OCI-LY3 (cell line): ENCODE results near the gene ECT2.

ENCODE experiments used
- H2AFZ ChIP-seq: fragments of 200-600, 300-600 bp; shearing (Covaris generic); 2 replicates; pipeline ENCODE4 v1.6.0; 2014; ENCODE audit warnings: antibody characterized with exemption, low read depth, low read length
- H3K27ac ChIP-seq: fragments of 200-600, 300-600 bp; sonication (generic); 2 replicates; pipeline ENCODE4 v1.5.1; 2014; ENCODE audit warnings: mild to moderate bottlenecking, low read length, moderate library complexity, mixed read lengths
- H3K27me3 ChIP-seq: fragments of 200-600, 300-600 bp; sonication (generic); 2 replicates; pipeline ENCODE4 v1.6.1; 2014; ENCODE audit warnings: low read depth, low read length, mixed read lengths
- H3K36me3 ChIP-seq: fragments of 200-600, 300-600 bp; sonication (generic); replicated peaks from 2 replicates; pipeline ENCODE3; 2014; ENCODE audit warnings: low read depth, low read length, mixed read lengths
- H3K4me1 ChIP-seq: fragments of 300-600, 200-600 bp; sonication (generic); 2 replicates; pipeline ENCODE4 v1.6.1; 2014; ENCODE audit warnings: low read length, mixed read lengths
- H3K4me2 ChIP-seq: fragments of 200-600, 300-600 bp; sonication (generic); 2 replicates; pipeline ENCODE4 v1.6.1; 2014; ENCODE audit warnings: low read length, mixed read lengths
- H3K4me3 ChIP-seq: fragments of 300-600, 200-600 bp; sonication (generic); 2 replicates; pipeline ENCODE4 v1.5.1; 2014; ENCODE audit warnings: antibody characterized with exemption, mild to moderate bottlenecking, low read length, moderate library complexity
- H3K79me2 ChIP-seq: fragments of 300-600, 200-600 bp; shearing (Covaris generic); 2 replicates; pipeline ENCODE4 v1.6.1; 2014; ENCODE audit warnings: mild to moderate bottlenecking, low read length, mixed read lengths
- H3K9ac ChIP-seq: fragments of 300-600, 200-600 bp; shearing (Covaris generic); 2 replicates; pipeline ENCODE4 v1.6.0; 2014; ENCODE audit warnings: mild to moderate bottlenecking, low read length, moderate library complexity
- H3K9me3 ChIP-seq: fragments of 200-600, 300-600 bp; shearing (Covaris generic); 2 replicates; pipeline ENCODE4 v1.6.1; 2014; ENCODE audit warnings: low read length, mixed read lengths; ENCODE audit not compliant: insufficient read depth
- H4K20me1 ChIP-seq: fragments of 200-600, 300-600 bp; sonication (generic); 2 replicates; pipeline ENCODE4 v1.6.1; 2016; ENCODE audit warnings: low read length, mixed read lengths; ENCODE audit not compliant: insufficient read depth
- CTCF ChIP-seq: fragments of 200-600, 300-600 bp; sonication (generic); IDR thresholded peaks from 2 replicates; pipeline ENCODE4 v1.5.1; 2014; ENCODE audit warnings: antibody characterized with exemption, low read length, low read depth
- EZH2phosphoT487 ChIP-seq: fragments of 200-600 bp; shearing (Covaris generic); IDR thresholded peaks from 2 replicates; pipeline ENCODE4 v1.6.1; 2018; ENCODE audit warnings: antibody characterized with exemption, mixed run types, low read depth

ECT2 gene

GRCh38 chr3:172749230-172749965 lies 1.1 kb upstream of the ECT2 start:
- no peak overlapping the region for H3K27ac ChIP-seq

GRCh38 chr3:172750069-172750367 lies 508 bp upstream of the ECT2 start:
- Histone ChIP-seq H3K36me3 (peaks cover 9% of the 10 kb centered on the region), H3K9me3 (no peaks in the 10 kb centered on the region), H2AFZ (peak overlapping the region; percentile 96), H3K4me1 (peaks cover 14% of the 10 kb centered on the region), H4K20me1 (0 out of 2 replicates have a peak, but pooled peaks cover 4% of the 10 kb centered on the region), H3K27me3 (no peaks in the 10 kb centered on the region), H3K4me2 (peak overlapping the region; percentile 77), H3K27ac (0 out of 2 replicates have a peak overlapping the region, but pooled peaks have one; percentile 17), H3K79me2 (peaks cover 43% of the 10 kb centered on the region), H3K9ac (peak overlapping the region; percentile 92), H3K4me3 (peak overlapping the region; percentile 93)
- no peak for TF ChIP-seq EZH2phosphoT487
- no peak for TF ChIP-seq CTCF

More at GRCh38 chr3:172749230-172749965, 1.1 kb upstream of the ECT2 start:
- Histone ChIP-seq H3K4me1 (peaks cover 14% of the 10 kb centered on the region), H4K20me1 (0 out of 2 replicates have a peak, but pooled peaks cover 4% of the 10 kb centered on the region), H2AFZ (peak overlapping the region; percentile 96), H3K9me3 (no peaks in the 10 kb centered on the region), H3K4me2 (peak overlapping the region; percentile 77), H3K27me3 (no peaks in the 10 kb centered on the region), H3K79me2 (peaks cover 36% of the 10 kb centered on the region), H3K9ac (peak overlapping the region; percentile 92), H3K36me3 (peaks cover 5% of the 10 kb centered on the region), H3K4me3 (peak overlapping the region; percentile 93)
- TF ChIP-seq CTCF: no peak

- peaks cover 14% of the 10 kb centered on the region for H3K4me1 ChIP-seq
- peak overlapping the region; percentile 80 for H3K4me2 ChIP-seq
- H3K27me3 ChIP-seq: no peaks in the 10 kb centered on the region
- H3K27ac ChIP-seq: peak overlapping the region; percentile 67
- no peaks in the 10 kb centered on the region for H3K9me3 ChIP-seq
- peak overlapping the region; percentile 91 for H3K9ac ChIP-seq
- H3K4me3 ChIP-seq: peak overlapping the region; percentile 93
- TF ChIP-seq CTCF (no peak), EZH2phosphoT487 (no peak)
- peaks cover 44% of the 10 kb centered on the region for H3K79me2 ChIP-seq
- H4K20me1 ChIP-seq: 0 out of 2 replicates have a peak, but pooled peaks cover 4% of the 10 kb centered on the region
- H3K36me3 ChIP-seq: peaks cover 20% of the 10 kb centered on the region
- H2AFZ ChIP-seq: peak overlapping the region; percentile 67
Observed at GRCh38 chr3:172751175-172751704, 714 bp downstream of the ECT2 start.

GRCh38 chr3:172752651-172753050 lies 2.1 kb downstream of the ECT2 start:
- Histone ChIP-seq H4K20me1 (0 out of 2 replicates have a peak, but pooled peaks cover 4% of the 10 kb centered on the region), H3K4me3 (no peak overlapping the region), H3K4me1 (peaks cover 14% of the 10 kb centered on the region), H3K4me2 (no peak overlapping the region), H3K79me2 (peaks cover 44% of the 10 kb centered on the region), H2AFZ (no peak overlapping the region), H3K27me3 (no peaks in the 10 kb centered on the region), H3K9ac (no peak overlapping the region), H3K36me3 (peaks cover 20% of the 10 kb centered on the region), H3K9me3 (no peaks in the 10 kb centered on the region), H3K27ac (no peak overlapping the region)
- no peak for TF ChIP-seq CTCF
- no peak for TF ChIP-seq EZH2phosphoT487
